Neural cell (in vitro differentiated cells): ENCODE measurements around the gene DPF3. TPM values are rescaled to one million over a fixed set of nuclear protein-coding genes. Genes with fewer than 3 reads are reported as not detected.

Experiments
- H2AFZ ChIP-seq: fragments of 200-600, 300-800 bp; sonication (generic), shearing (Covaris generic); 2 replicates; pipeline ENCODE4 v1.6.0; 2014; ENCODE audit warnings: low read depth, mild to moderate bottlenecking, antibody characterized with exemption, low read length, moderate library complexity
- H3F3A ChIP-seq: fragments of 200-600 bp; shearing (Covaris generic); 2 replicates; pipeline ENCODE4 v1.6.1; 2016; ENCODE audit warnings: mild to moderate bottlenecking, moderate library complexity, mixed read lengths, antibody characterized with exemption, low read length; ENCODE audit not compliant: insufficient read depth, poor library complexity, severe bottlenecking
- H3K27ac ChIP-seq: fragments of 200-600, 300-800 bp; sonication (generic), shearing (Covaris generic); 2 replicates; pipeline ENCODE4 v1.5.1; 2014; ENCODE audit warnings: mild to moderate bottlenecking, low read length, moderate library complexity
- H3K27me3 ChIP-seq: fragments of 300-800, 200-600 bp; sonication (generic), shearing (Covaris generic); 2 replicates; pipeline ENCODE4 v1.6.0; 2014; ENCODE audit warnings: mild to moderate bottlenecking, low read depth, low read length, moderate library complexity; ENCODE audit not compliant: insufficient read depth
- H3K36me3 ChIP-seq: fragments of 300-800, 200-600 bp; sonication (generic), shearing (Covaris generic); 2 replicates; pipeline ENCODE4 v1.5.1; 2014; ENCODE audit warnings: mild to moderate bottlenecking, antibody characterized with exemption, low read length, moderate library complexity; ENCODE audit not compliant: insufficient read depth
- H3K4me2 ChIP-seq: fragments of 300-800, 200-600 bp; sonication (generic), shearing (Covaris generic); 2 replicates; pipeline ENCODE4 v1.6.0; 2014; ENCODE audit warnings: mild to moderate bottlenecking, low read length
- H3K4me3 ChIP-seq: fragments of 300-800, 200-600 bp; sonication (generic), shearing (Covaris generic); 2 replicates; pipeline ENCODE4 v1.5.1; 2014; ENCODE audit warnings: mild to moderate bottlenecking, low read length, moderate library complexity
- H3K79me2 ChIP-seq: fragments of 200-600 bp; shearing (Covaris generic); replicated peaks from 2 replicates; pipeline ENCODE4 v1.6.0; 2014; ENCODE audit warnings: mild to moderate bottlenecking, low read length, moderate library complexity; ENCODE audit not compliant: insufficient read depth
- H3K9ac ChIP-seq: fragments of 300-800, 200-600 bp; sonication (generic), shearing (Covaris generic); 2 replicates; pipeline ENCODE4 v1.6.1; 2016; ENCODE audit warnings: mild to moderate bottlenecking, low read length, mixed read lengths
- H3K9me2 ChIP-seq: fragments of 200-600 bp; shearing (Covaris generic); 2 replicates; pipeline ENCODE4 v1.6.1; 2016; ENCODE audit warnings: mild to moderate bottlenecking, low read length, mixed read lengths; ENCODE audit not compliant: insufficient read depth
- H3K9me3 ChIP-seq: fragments of 200-600, 300-800 bp; sonication (generic), shearing (Covaris generic); 2 replicates; pipeline ENCODE4 v1.6.1; 2016; ENCODE audit warnings: mild to moderate bottlenecking, mixed run types, low read length, moderate library complexity, mixed read lengths
- H4K20me1 ChIP-seq: fragments of 200-600 bp; shearing (Covaris generic); 2 replicates; pipeline ENCODE4 v1.6.1; 2016; ENCODE audit warnings: mild to moderate bottlenecking, mixed run types; ENCODE audit not compliant: insufficient read depth
- CTCF ChIP-seq: fragments of 450-650 bp; IDR thresholded peaks from 2 replicates; pipeline ENCODE4 v1.5.1; 2014; ENCODE audit warnings: antibody characterized with exemption, mild to moderate bottlenecking, moderate library complexity; ENCODE audit not compliant: poor library complexity, severe bottlenecking
- EP300 ChIP-seq: fragments of 450-650 bp; conservative IDR thresholded peaks from 2 replicates; pipeline ENCODE4 v1.6.1; 2014; ENCODE audit warnings: antibody characterized with exemption, mild to moderate bottlenecking, moderate library complexity; ENCODE audit not compliant: poor library complexity, severe bottlenecking
- EZH2 ChIP-seq: fragments of 200-600, 300-800 bp; shearing (Covaris generic), sonication (generic); IDR thresholded peaks from 2 replicates; pipeline ENCODE4 v1.6.1; 2014; ENCODE audit warnings: antibody characterized with exemption, low read length, borderline replicate concordance, mild to moderate bottlenecking; ENCODE audit not compliant: insufficient read depth, poor library complexity, severe bottlenecking
- MXI1 ChIP-seq: fragments of 450-650 bp; conservative IDR thresholded peaks from 2 replicates; pipeline ENCODE4 v1.6.1; 2014; ENCODE audit warnings: antibody characterized with exemption, mild to moderate bottlenecking; ENCODE audit not compliant: poor library complexity, severe bottlenecking
- POLR2AphosphoS5 ChIP-seq: IDR thresholded peaks from 2 replicates; pipeline ENCODE4 v1.6.1; 2012
- RAD21 ChIP-seq: fragments of 450-650 bp; conservative IDR thresholded peaks from 2 replicates; pipeline ENCODE4 v1.6.1; 2014; ENCODE audit warnings: antibody characterized with exemption, mild to moderate bottlenecking, moderate library complexity
- REST ChIP-seq: IDR thresholded peaks from 2 replicates; pipeline ENCODE4 v1.6.1; 2012; ENCODE audit warnings: borderline replicate concordance
- SMC3 ChIP-seq: fragments of 450-650 bp; conservative IDR thresholded peaks from 2 replicates; pipeline ENCODE4 v1.6.1; 2014; ENCODE audit warnings: antibody characterized with exemption, mild to moderate bottlenecking, moderate library complexity; ENCODE audit not compliant: poor library complexity
- TAF1 ChIP-seq: IDR thresholded peaks from 2 replicates; pipeline ENCODE4 v1.6.1; 2012; ENCODE audit warnings: low read depth
- polyA plus RNA-seq: library from polyadenylated mRNA; depleted of rRNA; stranded (reverse); fragments of >200 nt; gene quantifications from 2 replicates; pipeline ENCODE4 v1.2.3, GENCODE V29; 2014

Gene DPF3
- polyA plus RNA-seq, 1 donor from 2014 or later, result 2.9 TPM

- Histone ChIP-seq H3K79me2 (no peaks in the 10 kb centered on the region), H3K9me3 (no peaks in the 10 kb centered on the region), H3K9me2 (no peaks in the 10 kb centered on the region), H4K20me1 (no peaks in the 10 kb centered on the region), H3F3A (no peaks in the 10 kb centered on the region), H3K4me2 (no peak overlapping the region), H3K27me3 (no peaks in the 10 kb centered on the region), H3K36me3 (no peaks in the 10 kb centered on the region), H3K4me3 (no peak overlapping the region), H2AFZ (no peak overlapping the region), H3K27ac (no peak overlapping the region), H3K9ac (no peak overlapping the region)
- TF ChIP-seq REST, result no peak
- TF ChIP-seq EZH2, result no peak
- no peak for TF ChIP-seq RAD21
Measured at GRCh38 chr14:72787841-72788240, 106.1 kb downstream of the DPF3 start.

- H2AFZ ChIP-seq, result no peak overlapping the region
- no peaks in the 10 kb centered on the region for H3K36me3 ChIP-seq
- H4K20me1 ChIP-seq, result no peaks in the 10 kb centered on the region
- no peak overlapping the region for H3K27ac ChIP-seq
- no peaks in the 10 kb centered on the region for H3K79me2 ChIP-seq
- TF ChIP-seq CTCF (no peak), TAF1 (no peak), EZH2 (no peak), REST (no peak), MXI1 (no peak), EP300 (no peak), RAD21 (no peak), POLR2AphosphoS5 (no peak), SMC3 (no peak)
- no peaks in the 10 kb centered on the region for H3F3A ChIP-seq
- no peaks in the 10 kb centered on the region for H3K9me2 ChIP-seq
- H3K4me3 ChIP-seq, result no peak overlapping the region
- no peaks in the 10 kb centered on the region for H3K9me3 ChIP-seq
- no peak overlapping the region for H3K4me2 ChIP-seq
- no peak overlapping the region for H3K9ac ChIP-seq
- no peaks in the 10 kb centered on the region for H3K27me3 ChIP-seq
Measured at GRCh38 chr14:72786378-72787350, 107.2 kb downstream of the DPF3 start.
